Endothelial cell of umbilical vein (primary cell): Measurements from ENCODE around the gene KCTD5.

ENCODE experiments used
- EZH2 ChIP-seq: IDR thresholded peaks from 2 replicates; pipeline ENCODE4 v1.6.1; 2012; ENCODE audit warnings: borderline replicate concordance, low read depth, mild to moderate bottlenecking, moderate library complexity, low read length, inconsistent platforms; ENCODE audit not compliant: severe bottlenecking
- FOS ChIP-seq: IDR thresholded peaks from 2 replicates; pipeline ENCODE4 v1.6.1; 2011; ENCODE audit warnings: mild to moderate bottlenecking, low read length, moderate library complexity, borderline replicate concordance; ENCODE audit not compliant: insufficient read depth
- GATA2 ChIP-seq: IDR thresholded peaks from 2 replicates; pipeline ENCODE4 v1.7.0; 2011; ENCODE audit warnings: low read depth, mild to moderate bottlenecking, moderate library complexity, mixed read lengths, low read length; ENCODE audit not compliant: insufficient read length, insufficient read depth
- JUN ChIP-seq: IDR thresholded peaks from 2 replicates; pipeline ENCODE4 v1.6.1; 2011; ENCODE audit warnings: borderline replicate concordance, low read depth; ENCODE audit not compliant: insufficient read length, insufficient read depth
- POLR2A ChIP-seq: IDR thresholded peaks from 2 replicates; pipeline ENCODE4 v1.6.1; 2012; ENCODE audit warnings: low read depth, mild to moderate bottlenecking, control low read depth, low read length
- TF ChIP-seq, protein P1 (sequence below), 2 donors: IDR thresholded peaks; 1 replicate in 1 of 2; 2 replicates in 1 of 2; pipeline ENCODE4 v1.5.1; 2011; ENCODE audit warnings: low read length in 2 of 2, mild to moderate bottlenecking in 2 of 2, moderate library complexity in 2 of 2, control low read depth in 1 of 2, inconsistent platforms in 1 of 2, low read depth in 1 of 2; ENCODE audit not compliant: insufficient read depth in 1 of 2; ENCODE audit errors: extremely low read depth in 1 of 2
- TF ChIP-seq, protein P2 (sequence below): IDR thresholded peaks from 2 replicates; pipeline ENCODE4 v1.6.1; 2011; ENCODE audit not compliant: insufficient read depth, insufficient read length

DNA sequence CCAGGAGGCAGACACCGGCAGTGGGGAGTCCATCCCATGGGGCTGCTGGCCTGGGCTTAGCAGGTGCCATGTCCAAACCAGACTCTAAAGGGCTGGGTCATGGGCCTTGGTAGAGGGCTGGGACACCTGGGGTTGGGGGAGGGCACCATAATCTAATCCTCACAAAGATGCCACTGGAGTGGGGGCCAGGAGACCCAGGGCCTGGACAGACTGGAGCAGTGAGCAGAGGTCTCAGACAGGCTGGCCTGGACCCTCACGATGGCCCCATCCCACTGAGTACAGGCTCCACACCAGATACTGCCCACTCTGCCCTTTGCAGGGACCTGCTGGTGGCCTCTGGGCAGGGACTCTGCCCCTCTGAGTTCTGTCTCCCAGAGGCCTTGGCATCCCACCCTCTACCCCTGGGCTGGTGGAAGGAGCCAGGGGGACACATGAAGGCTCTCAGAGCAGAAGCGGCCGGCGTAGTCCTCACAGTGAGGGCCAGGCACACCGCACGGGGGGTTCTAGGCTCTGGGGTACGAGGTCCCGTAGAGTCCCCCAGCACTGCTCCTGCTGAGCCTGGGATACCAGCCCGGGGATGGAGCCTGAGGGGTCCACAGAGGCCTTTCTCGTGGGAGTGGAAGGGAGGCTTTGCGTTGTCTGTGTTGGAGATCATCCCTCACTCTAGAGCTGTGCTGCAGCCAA is 60.1 kb downstream of the KCTD5 start:
- TF ChIP-seq, protein P1, sequence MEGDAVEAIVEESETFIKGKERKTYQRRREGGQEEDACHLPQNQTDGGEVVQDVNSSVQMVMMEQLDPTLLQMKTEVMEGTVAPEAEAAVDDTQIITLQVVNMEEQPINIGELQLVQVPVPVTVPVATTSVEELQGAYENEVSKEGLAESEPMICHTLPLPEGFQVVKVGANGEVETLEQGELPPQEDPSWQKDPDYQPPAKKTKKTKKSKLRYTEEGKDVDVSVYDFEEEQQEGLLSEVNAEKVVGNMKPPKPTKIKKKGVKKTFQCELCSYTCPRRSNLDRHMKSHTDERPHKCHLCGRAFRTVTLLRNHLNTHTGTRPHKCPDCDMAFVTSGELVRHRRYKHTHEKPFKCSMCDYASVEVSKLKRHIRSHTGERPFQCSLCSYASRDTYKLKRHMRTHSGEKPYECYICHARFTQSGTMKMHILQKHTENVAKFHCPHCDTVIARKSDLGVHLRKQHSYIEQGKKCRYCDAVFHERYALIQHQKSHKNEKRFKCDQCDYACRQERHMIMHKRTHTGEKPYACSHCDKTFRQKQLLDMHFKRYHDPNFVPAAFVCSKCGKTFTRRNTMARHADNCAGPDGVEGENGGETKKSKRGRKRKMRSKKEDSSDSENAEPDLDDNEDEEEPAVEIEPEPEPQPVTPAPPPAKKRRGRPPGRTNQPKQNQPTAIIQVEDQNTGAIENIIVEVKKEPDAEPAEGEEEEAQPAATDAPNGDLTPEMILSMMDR (IDR thresholded peaks at IDR 0.05; ENCODE audit: extremely low read depth in 1 of 2, insufficient read depth in 1 of 2, low read depth in 1 of 2, low read length in 2 of 2), result no peak
- no peak for TF ChIP-seq POLR2A
- TF ChIP-seq JUN, result no peak
- TF ChIP-seq GATA2, result no peak
- TF ChIP-seq, protein P2, sequence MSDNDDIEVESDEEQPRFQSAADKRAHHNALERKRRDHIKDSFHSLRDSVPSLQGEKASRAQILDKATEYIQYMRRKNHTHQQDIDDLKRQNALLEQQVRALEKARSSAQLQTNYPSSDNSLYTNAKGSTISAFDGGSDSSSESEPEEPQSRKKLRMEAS, result no peak
- TF ChIP-seq EZH2, result no peak
- TF ChIP-seq FOS, result no peak
